ENCODE measurements around the gene DNAJC3.
"Not testable (repeated sequence)": the region's sequence is repeated elsewhere in the genome, so short reads cannot be mapped to it uniquely, and the experiment has no call there.

Gene DNAJC3

DNA sequence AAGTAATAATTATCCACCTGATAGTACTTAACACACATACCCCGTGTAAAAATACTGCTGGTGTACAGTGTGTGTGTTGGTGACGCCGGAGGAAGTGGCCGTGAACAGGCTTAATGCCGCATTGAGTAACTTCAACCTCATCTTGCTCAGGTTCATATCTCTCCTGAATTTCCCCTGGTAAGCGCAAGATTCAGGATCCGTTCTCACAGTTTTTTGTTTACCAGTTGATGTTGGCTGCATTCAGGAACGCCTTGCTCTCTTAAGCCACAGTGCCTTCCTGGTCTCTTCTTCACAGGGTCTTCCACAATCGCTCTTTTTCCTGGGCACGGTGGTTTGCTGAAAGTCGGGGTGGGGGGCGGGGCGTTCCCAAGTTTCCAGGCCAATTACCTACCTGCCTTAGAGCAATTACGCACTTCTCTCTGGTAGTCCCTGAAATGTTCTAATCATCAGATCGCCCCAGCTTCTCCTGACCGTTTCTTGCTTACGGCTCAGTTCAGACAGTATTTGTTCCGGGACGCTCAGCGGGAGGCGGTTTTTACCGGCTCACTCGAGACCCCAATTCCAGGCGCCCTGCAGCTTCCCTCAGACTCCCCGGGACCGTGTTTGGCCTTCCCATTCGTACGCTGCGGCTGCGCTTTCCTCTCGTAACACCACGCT is 706 bp upstream of the DNAJC3 start:
- peak; percentile 30 for DNase-seq

DNA sequence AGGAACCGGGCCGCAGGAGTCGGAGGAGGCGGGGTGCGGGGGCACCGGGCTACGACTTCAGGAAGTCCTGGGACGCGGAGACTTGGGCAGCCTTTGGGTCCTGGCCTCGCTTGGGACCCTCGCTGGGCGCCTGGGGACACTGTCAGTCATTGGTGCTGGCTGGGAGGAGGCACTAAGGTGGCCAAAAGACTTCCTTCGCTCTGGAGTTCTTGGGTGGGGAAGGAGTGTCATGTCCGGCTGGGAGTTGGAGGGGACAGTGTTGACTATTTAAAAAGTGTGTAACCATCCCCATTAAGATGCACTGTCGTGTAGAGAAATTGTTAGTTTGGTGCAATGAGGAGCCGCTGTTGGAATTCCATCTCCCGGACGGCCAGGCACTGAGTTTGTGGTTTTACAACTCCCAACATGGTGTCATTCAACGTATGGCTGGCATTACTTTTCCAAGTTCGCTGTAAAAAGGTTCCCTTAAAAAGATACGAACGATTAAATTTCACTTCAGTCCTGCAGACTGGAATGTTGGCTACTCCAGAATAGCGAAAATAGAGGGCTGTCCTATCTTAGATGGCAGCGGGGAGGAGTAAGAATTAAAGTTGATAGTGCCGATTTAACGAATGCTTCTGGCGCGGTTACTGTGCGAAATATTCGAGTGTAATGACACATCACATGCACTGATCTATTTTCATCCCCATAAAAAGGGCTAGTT is 776 bp downstream of the DNAJC3 start:
- DNase-seq: no peak

DNA sequence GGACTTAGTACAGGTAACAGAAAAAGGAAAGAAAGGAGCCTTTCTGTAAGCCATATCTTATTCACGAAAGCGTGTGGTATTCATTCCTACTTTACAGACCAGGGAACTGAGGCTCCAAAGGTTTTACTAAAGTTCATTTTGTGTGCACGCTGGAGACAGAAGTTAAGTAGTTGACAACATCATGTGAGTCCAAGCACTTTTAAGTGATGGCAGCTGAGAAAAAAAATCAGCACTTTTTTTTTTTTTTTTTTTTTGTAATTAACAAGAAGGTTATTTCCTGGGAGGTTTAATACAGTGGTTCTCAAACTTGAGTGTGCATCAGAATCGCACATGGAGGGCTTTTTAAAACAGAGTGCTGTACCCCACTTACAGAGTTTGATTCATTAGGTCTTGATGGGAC is 2.0 kb downstream of the DNAJC3 start:
- no peak for DNase-seq

DNA sequence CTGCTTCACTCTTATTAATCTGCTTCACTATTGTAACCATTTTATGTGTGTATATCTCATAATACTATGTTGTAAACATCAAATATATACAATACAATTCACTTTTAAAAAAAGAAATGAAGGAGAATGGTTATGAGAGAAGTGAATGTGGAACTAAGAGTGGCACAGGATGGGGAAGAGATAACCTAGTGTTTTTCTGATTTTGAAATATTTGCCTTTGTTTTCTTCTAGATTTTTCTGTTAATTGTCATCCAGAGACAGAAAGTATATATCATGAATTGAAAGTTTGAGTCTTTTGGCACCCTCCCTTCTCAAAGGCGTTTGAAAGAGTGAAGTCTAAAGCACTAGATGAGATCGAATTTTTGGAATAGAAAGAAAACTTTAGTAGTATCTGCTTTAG is 2.8 kb downstream of the DNAJC3 start:
- DNase-seq: no peak

DNA sequence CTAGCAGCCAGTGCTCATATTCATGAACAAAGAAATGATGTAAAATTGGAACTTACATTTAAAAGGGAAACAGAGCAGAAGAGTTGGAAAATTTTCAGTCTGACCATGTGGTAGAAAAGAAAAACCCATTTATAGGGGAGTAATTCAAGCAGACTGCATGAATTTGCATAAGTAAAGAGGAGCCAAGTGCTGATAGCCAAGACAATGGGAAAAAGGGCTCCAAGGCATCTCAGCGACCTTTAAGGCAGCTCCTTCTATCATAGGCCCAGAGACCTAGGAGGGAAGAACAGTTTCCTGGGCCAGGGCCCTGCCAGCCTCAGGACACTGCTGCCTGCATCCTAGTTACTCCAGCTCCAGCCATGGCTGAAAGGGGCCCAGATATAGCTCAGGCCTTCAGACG is 7.5 kb downstream of the DNAJC3 start:
- no peak for DNase-seq

DNA sequence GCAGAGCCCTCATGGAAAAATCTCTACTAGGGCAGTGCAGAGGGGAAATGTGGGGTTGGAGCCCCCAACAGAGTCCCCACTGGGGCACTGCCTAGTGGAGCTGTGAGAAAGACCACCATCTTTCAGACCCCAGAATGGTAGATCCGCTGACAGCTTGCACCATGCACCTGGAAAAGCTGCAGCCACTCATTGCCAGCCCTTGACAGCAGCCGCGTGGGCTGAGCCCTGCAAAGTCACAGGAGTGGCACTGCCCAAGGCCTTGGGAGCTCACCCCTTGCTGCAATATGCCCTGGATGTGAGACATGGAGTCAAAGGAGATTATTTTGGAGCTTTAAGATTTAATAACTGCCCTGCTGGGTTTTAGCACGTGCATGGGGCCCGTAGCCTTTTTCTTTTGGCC is 8.0 kb downstream of the DNAJC3 start:
- not testable (repeated sequence) for DNase-seq

DNA sequence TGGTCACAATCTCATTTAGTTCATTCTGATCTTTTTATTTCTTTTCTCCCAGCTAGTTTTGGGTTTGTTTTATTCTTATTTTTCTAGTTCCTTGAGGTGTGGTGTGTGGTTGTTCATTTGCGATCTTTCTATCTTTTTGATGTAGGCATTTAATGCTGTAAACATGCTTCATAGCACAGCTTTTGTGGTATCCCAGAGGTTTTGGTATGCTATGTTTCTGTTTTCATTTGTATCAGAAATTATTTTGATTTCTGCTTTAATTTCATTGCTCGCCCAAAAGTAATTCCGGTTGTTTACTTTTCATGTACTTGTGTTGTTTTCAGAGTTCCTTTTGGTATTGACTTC is 12.6 kb downstream of the DNAJC3 start:
- DNase-seq: no peak

DNA sequence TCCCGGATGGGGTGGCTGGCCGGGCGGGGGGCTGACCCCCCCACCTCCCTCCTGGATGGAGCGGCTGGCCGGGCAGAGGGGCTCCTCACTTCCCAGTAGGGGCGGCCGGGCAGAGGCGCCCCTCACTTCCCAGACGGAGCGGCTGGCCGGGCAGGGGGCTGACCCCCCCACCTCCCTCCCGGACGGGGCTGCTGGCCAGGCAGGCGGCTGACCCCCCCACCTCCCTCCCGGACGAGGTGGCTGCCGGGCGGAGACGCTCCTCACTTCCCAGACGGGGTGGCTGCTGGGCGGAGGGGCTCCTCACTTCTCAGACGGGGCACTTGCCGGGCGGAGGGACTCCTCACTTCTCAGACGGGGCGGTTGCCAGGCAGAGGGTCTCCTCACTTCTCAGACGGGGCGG is 14.0 kb downstream of the DNAJC3 start:
- not testable (repeated sequence) for DNase-seq

DNA sequence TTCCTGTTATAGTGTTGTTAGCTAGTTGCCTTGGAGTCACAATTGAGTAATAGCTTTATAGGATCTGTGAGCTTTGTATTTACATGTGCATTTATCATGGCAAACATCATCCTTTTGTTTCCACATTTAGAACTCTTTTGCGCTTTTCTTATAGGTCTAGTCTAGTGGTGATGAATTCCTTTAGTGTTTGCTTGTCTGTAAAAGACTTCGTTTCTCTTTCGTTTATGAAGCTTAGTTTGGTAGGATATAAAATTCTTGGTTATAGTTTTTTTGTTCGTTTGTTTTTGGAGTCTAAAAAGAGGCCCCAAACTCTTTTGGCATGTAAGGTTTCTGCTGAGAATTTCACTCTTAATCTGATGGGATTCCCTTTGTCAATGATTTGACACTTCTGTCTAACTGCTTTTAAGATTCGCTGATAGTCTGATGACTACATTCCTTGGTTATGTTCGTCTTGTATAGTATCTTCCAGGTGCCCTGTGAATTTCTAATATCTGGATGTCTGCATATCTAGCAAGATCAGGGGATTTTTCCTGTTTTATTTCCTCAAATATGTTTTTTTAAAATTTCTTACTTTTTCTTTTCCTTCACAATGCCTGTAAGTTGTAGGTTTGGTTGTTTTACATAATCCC is 20.2 kb downstream of the DNAJC3 start:
- DNase-seq: no peak

DNA sequence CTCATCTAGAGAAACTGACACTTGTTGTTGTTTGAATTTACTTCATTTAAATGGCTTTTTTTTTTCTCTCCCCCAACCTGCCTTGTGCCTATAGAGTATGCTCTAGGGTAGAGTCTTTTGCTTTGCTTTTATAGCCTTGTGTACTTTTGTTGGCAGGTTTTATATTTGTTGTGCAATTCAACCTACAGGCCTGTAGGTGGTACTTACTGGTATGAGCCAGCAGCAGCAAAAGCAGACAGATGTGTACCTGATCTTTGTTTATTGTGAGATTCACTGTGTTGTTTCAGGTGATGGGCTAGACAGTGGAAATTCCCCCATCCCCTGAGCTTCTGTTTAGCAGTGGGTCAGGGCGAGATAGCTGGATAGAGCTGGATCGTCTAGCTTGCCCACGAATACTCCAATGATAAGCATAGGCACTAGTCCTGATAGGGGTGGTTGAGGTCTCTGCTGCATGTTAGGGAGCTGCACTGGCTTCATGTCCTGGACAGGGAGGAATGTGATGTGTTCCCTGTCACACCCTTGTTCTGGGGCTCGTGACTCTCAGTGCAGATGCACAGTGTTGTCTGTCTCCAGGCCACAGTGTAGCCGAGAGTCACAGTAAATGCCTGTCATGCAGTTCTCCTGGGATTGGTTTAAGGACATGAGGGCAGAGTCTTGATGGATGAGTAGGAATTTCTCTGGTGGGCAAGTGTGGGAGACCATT is 21.3 kb downstream of the DNAJC3 start:
- no peak for DNase-seq

DNA sequence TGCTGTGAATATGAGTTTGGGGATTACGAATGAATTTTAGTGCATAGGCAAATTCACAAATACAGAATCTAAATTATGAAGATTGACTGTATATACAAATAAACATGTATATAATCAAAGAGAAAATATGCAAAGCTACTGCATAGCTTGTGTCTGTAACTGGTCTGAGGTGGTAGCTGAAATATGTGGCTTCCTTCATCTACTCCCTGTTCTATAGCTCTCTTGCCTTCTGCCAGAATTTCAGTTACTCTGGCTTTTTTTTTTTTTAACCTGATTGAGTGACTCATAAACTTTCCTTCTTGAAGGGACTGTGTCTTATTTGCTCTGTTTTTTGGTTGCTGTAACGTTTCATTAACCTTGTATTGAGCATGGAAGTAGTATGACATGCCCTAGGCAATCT is 26.6 kb downstream of the DNAJC3 start:
- no peak for DNase-seq

DNA sequence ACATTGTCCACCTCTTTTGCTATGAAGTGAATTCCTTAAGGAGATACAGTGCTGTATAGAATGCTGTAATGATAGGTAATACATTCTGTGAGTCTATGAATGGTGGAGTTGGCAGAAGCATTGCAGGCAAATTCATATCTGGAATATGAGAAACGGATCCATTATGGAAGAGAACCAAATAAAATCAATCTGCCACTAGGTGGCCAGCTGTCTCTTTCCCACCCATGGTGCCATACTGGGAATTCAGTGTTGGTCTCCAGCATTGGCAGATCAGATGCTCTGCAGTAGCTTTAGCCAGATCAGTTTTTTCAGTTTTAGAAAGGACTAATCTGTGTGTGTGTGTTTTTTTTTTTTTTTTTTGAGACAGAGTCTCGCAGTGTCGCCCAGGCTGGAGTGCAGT is 27.6 kb downstream of the DNAJC3 start:
- no peak for DNase-seq

DNA sequence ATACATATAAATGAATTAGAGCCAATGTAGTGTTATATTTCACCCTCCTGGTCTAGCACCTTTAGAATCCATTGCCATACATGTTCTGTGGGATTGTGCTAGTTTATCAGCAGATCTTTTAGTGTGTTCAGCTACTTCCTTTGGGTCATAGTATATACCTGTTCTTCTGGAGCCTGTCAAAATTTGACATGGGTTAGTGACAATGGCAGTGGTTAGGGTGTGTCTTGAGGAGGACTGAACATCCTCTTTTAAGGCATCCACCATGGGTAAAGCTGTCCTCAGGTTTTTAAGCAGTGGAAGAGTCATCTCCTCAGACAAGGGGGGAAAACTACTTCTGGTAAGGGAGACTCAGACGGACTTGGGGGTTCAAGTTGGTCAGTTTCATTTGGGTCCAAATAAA is 29.4 kb downstream of the DNAJC3 start:
- DNase-seq: no peak

DNA sequence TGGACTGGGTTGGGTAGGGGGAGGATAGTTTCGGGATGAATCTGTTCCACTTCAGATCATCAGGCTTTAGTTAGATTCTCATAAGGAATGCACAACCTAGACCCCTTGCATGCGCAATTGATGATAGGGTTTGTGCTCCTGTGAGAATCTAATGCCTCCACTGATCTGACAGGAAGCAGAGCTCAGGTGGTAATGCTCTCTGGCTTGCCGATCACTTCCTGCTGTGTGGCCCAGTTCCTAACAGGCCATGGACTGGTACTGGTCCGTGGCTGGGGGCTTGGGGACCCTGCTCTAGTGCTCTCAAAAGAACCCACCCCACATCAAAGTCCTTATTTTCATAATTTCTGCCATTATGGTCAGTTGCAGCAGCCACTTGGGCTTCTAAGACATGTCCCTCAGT is 30.1 kb downstream of the DNAJC3 start:
- DNase-seq: no peak

DNA sequence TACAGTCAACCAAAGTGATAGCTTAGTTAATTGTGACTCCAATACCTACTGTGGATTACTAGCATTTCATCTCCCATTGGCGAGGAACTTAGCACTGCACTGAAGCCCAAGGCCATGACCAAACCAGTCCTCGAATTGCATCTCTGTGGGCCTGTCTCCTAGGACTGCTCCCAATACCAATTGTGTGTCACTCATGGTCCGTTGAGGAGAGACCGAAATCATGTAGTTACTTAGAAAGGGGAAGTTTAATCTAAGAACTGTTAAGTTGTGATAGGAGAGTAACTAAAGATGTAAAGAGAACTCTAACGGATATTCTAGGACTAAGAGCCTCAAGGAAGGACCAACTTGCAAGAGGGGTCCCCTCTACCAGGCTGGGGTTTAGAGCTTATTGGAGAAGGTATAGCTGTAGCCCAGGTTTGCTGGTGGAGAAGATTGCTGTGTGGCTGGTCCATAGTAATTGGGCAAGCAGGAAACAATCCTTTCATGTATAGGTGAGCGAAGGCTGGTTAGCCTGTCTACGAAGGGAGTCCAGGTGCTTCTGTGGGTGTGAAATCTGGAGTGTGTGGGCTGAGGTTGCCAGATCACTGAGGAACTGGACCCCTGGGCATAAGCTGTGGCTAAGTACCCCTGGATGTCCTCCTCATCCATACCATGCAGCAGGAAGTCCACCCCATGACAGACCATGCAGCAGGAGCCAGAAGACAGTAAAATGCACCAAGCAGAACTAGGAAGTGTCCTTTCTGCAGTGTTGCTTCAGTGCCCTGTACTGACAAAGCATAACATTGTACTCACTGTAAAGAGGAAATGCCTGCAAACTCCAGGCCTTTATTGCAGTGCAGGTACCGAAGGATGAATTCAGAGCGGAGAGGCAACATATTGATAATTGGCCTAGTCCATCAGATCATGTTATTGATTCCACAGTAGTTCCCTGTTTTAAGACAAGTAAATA is 30.8 kb downstream of the DNAJC3 start:
- no peak for DNase-seq

DNA sequence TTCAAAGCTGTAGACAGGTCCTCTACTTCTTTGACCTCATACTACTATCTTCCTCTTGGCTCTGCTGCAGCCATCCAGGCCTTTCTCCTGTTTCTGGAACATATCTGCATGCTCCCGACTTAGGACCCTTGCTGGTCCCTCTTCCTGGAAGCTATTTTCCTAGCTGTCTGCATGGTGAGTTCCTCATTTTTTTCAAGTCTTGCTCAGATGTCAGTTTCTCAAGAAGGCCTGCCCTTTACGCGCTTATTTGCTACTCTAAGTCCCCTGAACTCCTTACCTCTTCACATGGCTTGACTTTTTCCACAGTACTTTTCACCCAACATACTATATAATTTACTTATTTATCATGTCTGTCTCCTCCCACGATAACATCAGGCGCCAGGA is 31.4 kb downstream of the DNAJC3 start:
- no peak for DNase-seq

DNA sequence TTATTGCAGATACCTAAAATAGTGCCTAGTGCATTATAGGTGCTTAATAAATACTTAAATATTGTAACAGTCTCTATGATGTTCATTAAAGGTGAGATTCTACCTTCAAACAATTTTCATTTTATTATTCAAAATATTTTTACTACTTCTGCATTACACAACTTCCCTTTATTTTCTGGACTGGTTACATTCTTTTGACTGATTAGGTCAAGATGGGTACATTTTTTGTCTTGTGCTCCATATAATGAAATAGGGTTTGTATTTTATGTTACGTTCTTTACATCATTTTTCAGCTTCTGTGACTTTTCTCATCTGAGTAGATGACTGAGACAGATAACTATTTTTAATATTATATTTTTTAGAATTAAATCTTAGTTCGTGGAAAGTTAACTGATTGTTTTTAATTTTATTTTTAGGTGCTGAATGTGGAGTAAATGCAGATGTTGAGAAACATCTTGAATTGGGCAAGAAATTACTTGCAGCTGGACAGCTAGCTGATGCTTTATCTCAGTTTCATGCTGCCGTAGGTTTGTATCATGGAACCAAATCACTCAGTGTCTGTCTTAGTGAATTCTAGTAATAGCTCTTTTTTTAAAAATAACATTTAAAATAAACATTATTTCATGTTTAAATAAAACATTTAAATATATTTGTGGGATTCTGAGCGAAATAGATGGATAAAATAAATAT is 32.0 kb downstream of the DNAJC3 start:
- no peak for DNase-seq

DNA sequence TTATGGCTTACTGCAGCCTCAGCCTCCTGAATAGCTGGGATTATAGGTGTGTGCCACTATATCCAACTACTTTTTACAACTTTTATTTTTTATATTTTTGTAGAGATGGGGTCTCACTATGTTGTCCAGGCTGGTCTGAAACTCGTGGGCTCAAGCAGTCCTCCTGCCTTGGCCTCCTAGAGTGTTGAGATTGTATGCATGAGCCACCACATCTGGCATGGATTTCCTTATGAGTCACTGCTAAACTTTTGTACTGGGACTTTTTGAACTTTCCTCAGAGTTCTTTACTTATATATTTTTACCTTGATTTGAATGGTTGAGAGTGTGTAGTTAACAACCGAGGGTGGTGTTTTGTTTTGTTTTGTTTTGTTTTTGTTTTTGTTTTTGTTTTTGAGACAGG is 33.4 kb downstream of the DNAJC3 start:
- DNase-seq: no peak

DNA sequence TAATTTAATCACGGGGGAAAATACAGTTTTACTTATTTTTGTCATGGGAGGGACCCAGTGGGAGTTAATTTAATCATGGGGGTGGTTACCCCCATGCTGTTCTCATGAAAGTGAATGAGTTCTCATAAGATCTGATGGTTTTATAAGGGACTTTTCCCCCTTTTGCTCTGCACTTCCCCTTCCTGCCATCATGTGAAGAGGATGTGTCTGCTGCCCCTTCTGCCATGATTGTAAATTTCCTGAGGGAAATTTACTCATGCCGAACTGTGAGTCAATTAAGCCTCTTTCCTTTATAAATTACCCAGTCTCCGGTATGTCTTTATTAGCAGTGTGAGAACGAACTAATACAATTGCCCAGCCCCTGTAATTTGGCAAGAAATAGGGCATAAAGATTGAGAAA is 35.9 kb downstream of the DNAJC3 start:
- not testable (repeated sequence) for DNase-seq

DNA sequence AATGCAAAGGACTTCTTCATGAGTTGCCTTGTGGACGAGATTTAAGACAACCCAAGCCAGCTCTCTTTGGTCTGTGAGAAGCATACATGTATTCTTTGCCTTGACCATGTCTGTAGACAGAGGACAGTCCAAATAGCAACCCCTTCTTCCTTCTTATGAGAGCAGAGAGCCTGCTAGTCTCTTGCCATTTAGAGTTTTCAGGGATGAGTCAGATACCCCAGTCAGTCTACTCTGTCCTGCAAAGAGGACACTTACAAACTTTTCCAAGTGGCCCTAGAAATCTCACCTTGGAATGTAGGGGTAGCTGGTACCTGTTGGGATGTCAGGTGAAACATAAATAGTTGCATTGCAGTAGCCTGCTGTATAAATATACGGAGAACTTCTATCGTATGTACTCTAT is 36.7 kb downstream of the DNAJC3 start:
- DNase-seq: no peak

DNA sequence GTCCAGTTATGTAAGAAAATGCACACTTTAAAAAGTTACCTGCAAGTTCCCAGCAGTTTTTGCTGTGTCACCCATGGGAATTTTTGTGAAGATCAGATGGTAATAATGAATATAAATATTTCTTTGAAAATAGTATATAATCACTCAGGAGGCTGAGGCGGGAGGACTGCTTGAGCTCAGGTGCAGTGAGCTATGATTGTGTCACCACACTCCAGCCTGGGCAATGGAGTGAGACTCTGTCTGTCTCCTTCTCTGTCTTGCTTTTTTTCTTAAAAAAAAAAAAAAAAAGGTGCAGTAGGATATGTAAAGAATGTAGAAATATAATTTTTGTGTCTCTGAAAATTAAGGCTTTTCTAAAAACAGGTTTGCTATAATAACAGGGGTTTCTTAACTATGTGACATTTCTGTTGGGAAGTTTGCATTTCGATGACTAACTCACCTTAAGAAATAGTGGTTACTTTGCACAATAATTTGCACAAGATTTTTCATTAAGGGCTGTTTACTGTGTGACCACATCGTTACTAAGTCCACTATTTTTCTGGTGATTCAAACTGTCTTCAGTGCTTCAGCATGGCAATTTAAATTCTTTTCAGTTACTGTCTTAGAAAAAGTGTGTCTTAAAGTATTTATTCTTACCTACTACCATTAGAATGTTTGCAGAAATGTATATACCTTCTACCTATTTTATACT is 37.3 kb downstream of the DNAJC3 start:
- no peak for DNase-seq

DNA sequence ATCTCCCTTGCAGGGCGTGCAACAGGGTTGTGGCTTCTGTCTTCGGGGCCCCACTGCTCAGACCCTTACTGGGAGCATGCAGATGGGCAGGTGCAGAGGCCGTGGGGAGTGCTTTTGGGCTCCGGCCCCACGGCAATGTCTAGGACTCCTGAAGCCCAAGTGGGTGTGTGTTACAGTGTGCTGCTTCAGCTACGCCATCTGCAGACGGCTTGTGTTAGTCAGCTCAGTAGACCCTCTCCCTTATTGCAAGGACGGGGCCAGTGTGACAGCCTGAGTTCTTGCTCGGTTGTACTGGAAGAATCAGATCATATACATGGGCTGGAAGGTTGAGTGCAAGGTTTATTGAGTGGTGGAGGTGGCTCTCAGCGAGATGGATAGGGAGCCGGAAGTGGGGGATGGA is 39.3 kb downstream of the DNAJC3 start:
- DNase-seq: no peak

All from activated CD4-positive, alpha-beta T cell treated with anti-CD3 and anti-CD28 coated beads, Interleukin-2, amount 50 U/mL, for 16 hours (primary cell).